GM12878 (cell line): ENCODE results near the gene HCN3. TPM values are rescaled to one million over a fixed set of nuclear protein-coding genes. Genes with fewer than 3 reads are reported as not detected.

ENCODE experiments used
- CHD1 ChIP-seq: IDR thresholded peaks from 2 replicates; pipeline ENCODE4 v1.6.1; 2012; ENCODE audit warnings: low read depth, low read length, improper control_type of control experiment
- DPF2 ChIP-seq: fragments of 450-650 bp; IDR thresholded peaks from 2 replicates; pipeline ENCODE4 v1.6.1; 2017; ENCODE audit warnings: mild to moderate bottlenecking
- EGR1 ChIP-seq, 2 experiments: IDR thresholded peaks; 1 replicate in 1 of 2; 2 replicates in 1 of 2; pipeline ENCODE4 v1.6.1; 2011 to 2012; ENCODE audit warnings: low read depth in 2 of 2, low read length in 2 of 2, borderline replicate concordance in 1 of 2, mild to moderate bottlenecking in 1 of 2, moderate library complexity in 1 of 2
- ETV6 ChIP-seq, 2 experiments: fragments of 450-650 bp in 1 of 2; IDR thresholded peaks in 1 of 2; conservative IDR thresholded peaks in 1 of 2; 2 replicates each; pipeline ENCODE4 v1.6.1; 2014; ENCODE audit warnings: antibody characterized with exemption in 1 of 2, borderline replicate concordance in 1 of 2, low read depth in 1 of 2, mild to moderate bottlenecking in 1 of 2, moderate library complexity in 1 of 2
- EZH2 ChIP-seq: IDR thresholded peaks from 2 replicates; pipeline ENCODE4 v1.6.1; 2012; ENCODE audit warnings: low read depth, mild to moderate bottlenecking, control low read depth, inconsistent platforms, low read length, borderline replicate concordance; ENCODE audit not compliant: control insufficient read depth
- IKZF1 ChIP-seq: fragments of 450-650 bp; conservative IDR thresholded peaks from 2 replicates; pipeline ENCODE4 v1.6.1; 2017; ENCODE audit warnings: antibody characterized with exemption, mild to moderate bottlenecking
- IKZF2 ChIP-seq, 2 experiments: fragments of 450-650 bp; IDR thresholded peaks; 2 replicates each; pipeline ENCODE4 v1.6.1; 2017; ENCODE audit warnings: mild to moderate bottlenecking in 2 of 2, moderate library complexity in 2 of 2
- JUNB ChIP-seq: IDR thresholded peaks from 2 replicates; pipeline ENCODE4 v1.6.1; 2016; ENCODE audit warnings: antibody characterized with exemption, mild to moderate bottlenecking
- LARP7 ChIP-seq: fragments of 450-650 bp; IDR thresholded peaks from 2 replicates; pipeline ENCODE4 v1.6.1; 2017; ENCODE audit warnings: mild to moderate bottlenecking
- MTA3 ChIP-seq: IDR thresholded peaks from 2 replicates; pipeline ENCODE4 v1.6.1; 2012; ENCODE audit warnings: low read length, inconsistent platforms, borderline replicate concordance
- NBN ChIP-seq: fragments of 450-650 bp; IDR thresholded peaks from 2 replicates; pipeline ENCODE4 v1.6.1; 2016
- NFYA ChIP-seq: IDR thresholded peaks from 2 replicates; pipeline ENCODE4 v1.6.1; 2011; ENCODE audit warnings: low read depth, mild to moderate bottlenecking, low read length, improper control_type of control experiment, borderline replicate concordance
- NR2C1 ChIP-seq: fragments of 450-650 bp; IDR thresholded peaks from 2 replicates; pipeline ENCODE4 v1.6.1; 2017; ENCODE audit warnings: antibody characterized with exemption, mild to moderate bottlenecking, moderate library complexity
- PAX8 ChIP-seq: fragments of 450-650 bp; IDR thresholded peaks from 2 replicates; pipeline ENCODE4 v1.6.1; 2017; ENCODE audit warnings: mild to moderate bottlenecking, moderate library complexity
- POLR2A ChIP-seq: IDR thresholded peaks from 2 replicates; pipeline ENCODE4 v1.6.1; 2011; ENCODE audit warnings: low read depth, mild to moderate bottlenecking, low read length
- RBBP5 ChIP-seq: fragments of 200-600 bp; sonication (generic); conservative IDR thresholded peaks from 2 replicates; pipeline ENCODE4 v1.6.1; 2016
- RCOR1 ChIP-seq: conservative IDR thresholded peaks from 2 replicates; pipeline ENCODE4 v1.6.1; 2012; ENCODE audit warnings: low read depth, low read length, improper control_type of control experiment
- RELA ChIP-seq: fragments of 450-650 bp; IDR thresholded peaks from 2 replicates; pipeline ENCODE4 v1.8.0; 2014; ENCODE audit warnings: borderline replicate concordance; ENCODE audit not compliant: partially characterized antibody
- SIN3A ChIP-seq: IDR thresholded peaks from 2 replicates; pipeline ENCODE4 v1.6.1; 2012; ENCODE audit warnings: low read depth, low read length, improper control_type of control experiment
- SRF ChIP-seq, 2 experiments: IDR thresholded peaks; 2 replicates each; pipeline ENCODE4 v1.6.1; 2011; ENCODE audit warnings: low read depth in 2 of 2, low read length in 2 of 2, mild to moderate bottlenecking in 1 of 2, moderate library complexity in 1 of 2
- WRNIP1 ChIP-seq: IDR thresholded peaks from 2 replicates; pipeline ENCODE4 v1.6.1; 2011; ENCODE audit warnings: low read depth, low read length, improper control_type of control experiment, borderline replicate concordance
- ZNF217 ChIP-seq: fragments of 450-650 bp; IDR thresholded peaks from 2 replicates; pipeline ENCODE4 v1.6.1; 2017; ENCODE audit warnings: antibody characterized with exemption, mild to moderate bottlenecking
- polyA plus RNA-seq, 11 experiments: library from polyadenylated mRNA; depleted of rRNA in 4 of 11; unstranded in 6 of 11; stranded (reverse) in 5 of 11; fragments of >200 nt; fragmentation: Nextera tagmentation in 4 of 11; fragmentation: Illumina TruSeq in 1 of 11; extraction: Ambion mirVana in 4 of 11; extraction: Trizol in 1 of 11; gene quantifications; 1 replicate in 1 of 11; 2 replicates in 10 of 11; pipeline versions ENCODE4 v1.2.1 to v1.2.3, GENCODE V29; 2011 to 2016; ENCODE audit warnings: inconsistent platforms in 2 of 11, missing spikeins in 2 of 11, low read depth in 1 of 11
- total RNA-seq, 4 experiments: library from RNA; depleted of rRNA in 3 of 4; stranded (reverse); fragments of >200 nt in 3 of 4; fragmentation: Illumina TruSeq in 1 of 4; extraction: Trizol in 1 of 4; gene quantifications; 2 replicates each; pipeline versions ENCODE4 v1.2.1 to v1.2.3, GENCODE V29; 2013 to 2021
- TF ChIP-seq, protein P1 (sequence below), 3 experiments: IDR thresholded peaks in 2 of 3; conservative IDR thresholded peaks in 1 of 3; 2 replicates each; pipeline ENCODE4 v1.5.1; 2011; ENCODE audit warnings: low read depth in 3 of 3, low read length in 3 of 3, mild to moderate bottlenecking in 3 of 3, control low read depth in 2 of 3, moderate library complexity in 2 of 3, inconsistent platforms in 1 of 3, mixed read lengths in 1 of 3; ENCODE audit not compliant: control insufficient read depth in 2 of 3, insufficient read depth in 1 of 3; ENCODE audit errors: extremely low read depth in 1 of 3
- TF ChIP-seq, protein P2 (sequence below): IDR thresholded peaks from 2 replicates; pipeline ENCODE4 v1.6.1; 2012; ENCODE audit warnings: low read depth, low read length, improper control_type of control experiment
- TF ChIP-seq, protein P3 (sequence below): IDR thresholded peaks from 2 replicates; pipeline ENCODE4 v1.6.1; 2012; ENCODE audit warnings: low read length, inconsistent platforms
- TF ChIP-seq, protein P4 (sequence below): fragments of 450-650 bp; IDR thresholded peaks from 2 replicates; pipeline ENCODE4 v1.6.1; 2017; ENCODE audit warnings: borderline replicate concordance

Gene HCN3
- total and polyA plus RNA-seq, 10 of the 15 experiments (the other 5 are each of a cell fraction or from before 2014, with no cell fraction given), result 0.08 to 4.1 (median 1.8) TPM

DNA sequence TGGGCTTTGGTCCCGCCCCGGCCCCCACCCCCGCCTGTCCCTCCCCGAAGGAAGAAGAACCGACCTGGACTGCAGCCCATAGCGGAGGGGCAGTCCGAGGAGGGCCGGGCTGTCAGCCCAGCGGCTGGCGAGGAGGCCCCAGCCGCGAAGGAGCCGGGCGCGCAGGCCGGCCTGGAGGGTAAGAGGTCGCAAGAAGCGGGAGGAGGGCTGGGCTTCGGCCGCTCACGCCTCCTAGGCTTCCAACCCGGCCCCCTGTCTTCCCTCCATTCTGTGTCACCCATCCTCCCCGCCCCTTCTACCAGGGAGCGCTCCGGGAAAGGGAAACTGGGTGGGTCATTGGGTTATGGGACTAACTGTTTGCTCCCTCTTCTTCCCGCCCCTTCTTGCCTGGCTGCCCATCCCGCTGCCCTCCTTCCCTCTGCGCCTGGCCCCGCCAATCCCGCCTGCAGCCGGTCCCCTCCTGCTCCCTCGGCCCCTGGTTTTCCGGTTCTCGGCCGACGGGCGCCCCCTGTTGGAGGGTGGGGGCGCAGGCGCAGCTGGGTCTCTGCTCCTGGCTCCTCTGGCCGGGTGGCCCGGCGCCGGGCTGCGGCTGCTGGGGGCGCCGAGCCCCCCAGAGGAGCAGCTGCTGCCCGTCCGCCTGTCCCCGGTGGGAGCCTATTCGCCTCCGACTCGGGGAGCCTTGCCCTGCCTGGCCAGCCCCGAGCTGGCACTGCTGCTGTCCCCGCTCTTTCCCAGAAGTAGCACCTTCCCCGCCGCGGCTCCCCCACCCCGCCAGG, 45.9 kb downstream of the HCN3 start (continued):
- TF ChIP-seq EZH2 (no peak), RBBP5 (no peak), CHD1 (no peak), WRNIP1 (no peak), NBN (peak; percentile 67), ETV6 (conservative IDR thresholded peaks at IDR 0.05 in 1 of 2, IDR thresholded peaks at IDR 0.05 in 1 of 2; ENCODE audit: borderline replicate concordance in 1 of 2, low read depth in 1 of 2) (no peak), PAX8 (no peak), DPF2 (peak; percentile 24), RCOR1 (no peak), ZNF217 (0 out of 2 replicates have a peak, but pooled peaks have one; percentile 48), LARP7 (peak; percentile 84), IKZF1 (peak; percentile 89), SRF (IDR thresholded peaks at IDR 0.05; ENCODE audit: low read depth in 2 of 2, low read length in 2 of 2) (no peak), POLR2A (no peak; the same call in 1 of the 2 replicates), JUNB (no peak), RELA (peak; percentile 40), NFYA (no peak), EGR1 (IDR thresholded peaks at IDR 0.05; ENCODE audit: borderline replicate concordance in 1 of 2, low read depth in 2 of 2, low read length in 2 of 2) (no peak), SIN3A (no peak; the same call in 1 of the 2 replicates), NR2C1 (no peak), MTA3 (no peak), IKZF2 (IDR thresholded peaks at IDR 0.05) (peak; percentile 74 to 78)
- TF ChIP-seq, protein P1, sequence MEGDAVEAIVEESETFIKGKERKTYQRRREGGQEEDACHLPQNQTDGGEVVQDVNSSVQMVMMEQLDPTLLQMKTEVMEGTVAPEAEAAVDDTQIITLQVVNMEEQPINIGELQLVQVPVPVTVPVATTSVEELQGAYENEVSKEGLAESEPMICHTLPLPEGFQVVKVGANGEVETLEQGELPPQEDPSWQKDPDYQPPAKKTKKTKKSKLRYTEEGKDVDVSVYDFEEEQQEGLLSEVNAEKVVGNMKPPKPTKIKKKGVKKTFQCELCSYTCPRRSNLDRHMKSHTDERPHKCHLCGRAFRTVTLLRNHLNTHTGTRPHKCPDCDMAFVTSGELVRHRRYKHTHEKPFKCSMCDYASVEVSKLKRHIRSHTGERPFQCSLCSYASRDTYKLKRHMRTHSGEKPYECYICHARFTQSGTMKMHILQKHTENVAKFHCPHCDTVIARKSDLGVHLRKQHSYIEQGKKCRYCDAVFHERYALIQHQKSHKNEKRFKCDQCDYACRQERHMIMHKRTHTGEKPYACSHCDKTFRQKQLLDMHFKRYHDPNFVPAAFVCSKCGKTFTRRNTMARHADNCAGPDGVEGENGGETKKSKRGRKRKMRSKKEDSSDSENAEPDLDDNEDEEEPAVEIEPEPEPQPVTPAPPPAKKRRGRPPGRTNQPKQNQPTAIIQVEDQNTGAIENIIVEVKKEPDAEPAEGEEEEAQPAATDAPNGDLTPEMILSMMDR (IDR thresholded peaks at IDR 0.05 in 2 of 3, conservative IDR thresholded peaks at IDR 0.05 in 1 of 3; ENCODE audit: control insufficient read depth in 2 of 3, extremely low read depth in 1 of 3, insufficient read depth in 1 of 3, low read depth in 3 of 3, low read length in 3 of 3), result peak; percentile 86 to 92 (median 91)
- TF ChIP-seq, protein P2, sequence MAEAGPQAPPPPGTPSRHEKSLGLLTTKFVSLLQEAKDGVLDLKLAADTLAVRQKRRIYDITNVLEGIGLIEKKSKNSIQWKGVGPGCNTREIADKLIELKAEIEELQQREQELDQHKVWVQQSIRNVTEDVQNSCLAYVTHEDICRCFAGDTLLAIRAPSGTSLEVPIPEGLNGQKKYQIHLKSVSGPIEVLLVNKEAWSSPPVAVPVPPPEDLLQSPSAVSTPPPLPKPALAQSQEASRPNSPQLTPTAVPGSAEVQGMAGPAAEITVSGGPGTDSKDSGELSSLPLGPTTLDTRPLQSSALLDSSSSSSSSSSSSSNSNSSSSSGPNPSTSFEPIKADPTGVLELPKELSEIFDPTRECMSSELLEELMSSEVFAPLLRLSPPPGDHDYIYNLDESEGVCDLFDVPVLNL, result no peak
- TF ChIP-seq, protein P3, sequence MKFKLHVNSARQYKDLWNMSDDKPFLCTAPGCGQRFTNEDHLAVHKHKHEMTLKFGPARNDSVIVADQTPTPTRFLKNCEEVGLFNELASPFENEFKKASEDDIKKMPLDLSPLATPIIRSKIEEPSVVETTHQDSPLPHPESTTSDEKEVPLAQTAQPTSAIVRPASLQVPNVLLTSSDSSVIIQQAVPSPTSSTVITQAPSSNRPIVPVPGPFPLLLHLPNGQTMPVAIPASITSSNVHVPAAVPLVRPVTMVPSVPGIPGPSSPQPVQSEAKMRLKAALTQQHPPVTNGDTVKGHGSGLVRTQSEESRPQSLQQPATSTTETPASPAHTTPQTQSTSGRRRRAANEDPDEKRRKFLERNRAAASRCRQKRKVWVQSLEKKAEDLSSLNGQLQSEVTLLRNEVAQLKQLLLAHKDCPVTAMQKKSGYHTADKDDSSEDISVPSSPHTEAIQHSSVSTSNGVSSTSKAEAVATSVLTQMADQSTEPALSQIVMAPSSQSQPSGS, result no peak
- TF ChIP-seq, protein P4, sequence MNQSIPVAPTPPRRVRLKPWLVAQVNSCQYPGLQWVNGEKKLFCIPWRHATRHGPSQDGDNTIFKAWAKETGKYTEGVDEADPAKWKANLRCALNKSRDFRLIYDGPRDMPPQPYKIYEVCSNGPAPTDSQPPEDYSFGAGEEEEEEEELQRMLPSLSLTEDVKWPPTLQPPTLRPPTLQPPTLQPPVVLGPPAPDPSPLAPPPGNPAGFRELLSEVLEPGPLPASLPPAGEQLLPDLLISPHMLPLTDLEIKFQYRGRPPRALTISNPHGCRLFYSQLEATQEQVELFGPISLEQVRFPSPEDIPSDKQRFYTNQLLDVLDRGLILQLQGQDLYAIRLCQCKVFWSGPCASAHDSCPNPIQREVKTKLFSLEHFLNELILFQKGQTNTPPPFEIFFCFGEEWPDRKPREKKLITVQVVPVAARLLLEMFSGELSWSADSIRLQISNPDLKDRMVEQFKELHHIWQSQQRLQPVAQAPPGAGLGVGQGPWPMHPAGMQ, result no peak
